Retina (tissue), 1 donor: Measurements from ENCODE around the gene ZNF423.
"Not testable (repeated sequence)": the region's sequence is repeated elsewhere in the genome, so short reads cannot be mapped to it uniquely, and the experiment has no call there.

Source experiments
- DNase-seq: peaks from one replicate; pipeline ENCODE4 v3.0.0-alpha.2; 2016

ZNF423 gene

DNA sequence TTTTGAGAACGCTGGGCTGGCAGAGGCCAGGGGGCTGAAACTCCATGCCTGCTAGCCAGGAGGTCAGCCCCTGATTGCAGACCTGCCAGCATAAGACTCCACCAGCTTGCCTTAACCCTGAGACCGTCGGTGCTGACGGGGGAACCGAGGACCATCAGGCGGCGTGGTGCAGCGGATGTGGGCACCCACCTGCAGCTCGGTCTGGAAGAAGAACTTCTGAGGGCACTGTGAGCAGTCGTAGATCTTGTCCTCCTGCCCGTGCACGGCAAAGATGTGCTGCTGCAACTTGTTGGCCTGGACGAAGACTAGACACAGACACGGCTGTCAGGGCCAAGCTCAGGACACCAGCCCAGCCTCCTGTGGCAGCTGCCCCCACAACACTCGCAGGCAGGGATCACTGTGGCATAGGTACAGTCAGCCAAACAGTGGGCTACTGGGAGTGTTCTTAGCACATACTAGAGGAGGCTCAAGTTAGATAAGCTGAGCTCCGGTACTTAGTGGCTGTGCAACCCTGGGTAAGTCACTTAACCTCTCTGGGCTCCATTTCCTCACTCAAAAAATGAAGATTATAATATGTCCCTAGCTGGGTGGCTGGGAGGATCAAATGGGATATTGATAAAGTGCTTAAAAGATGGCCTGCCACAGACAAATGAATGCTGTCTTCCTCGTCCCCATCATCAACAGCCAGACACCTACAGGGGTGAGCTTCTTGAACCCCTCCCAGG is 332.3 kb downstream of the ZNF423 start:
- DNase-seq: no peak

- DNase-seq: no peak
These were observed 334.1 kb downstream of the ZNF423 start for GRCh38 chr16:49521734-49522325.

GRCh38 chr16:49520492-49521038 is 335.3 kb downstream of the ZNF423 start:
- DNase-seq: no peak

DNA sequence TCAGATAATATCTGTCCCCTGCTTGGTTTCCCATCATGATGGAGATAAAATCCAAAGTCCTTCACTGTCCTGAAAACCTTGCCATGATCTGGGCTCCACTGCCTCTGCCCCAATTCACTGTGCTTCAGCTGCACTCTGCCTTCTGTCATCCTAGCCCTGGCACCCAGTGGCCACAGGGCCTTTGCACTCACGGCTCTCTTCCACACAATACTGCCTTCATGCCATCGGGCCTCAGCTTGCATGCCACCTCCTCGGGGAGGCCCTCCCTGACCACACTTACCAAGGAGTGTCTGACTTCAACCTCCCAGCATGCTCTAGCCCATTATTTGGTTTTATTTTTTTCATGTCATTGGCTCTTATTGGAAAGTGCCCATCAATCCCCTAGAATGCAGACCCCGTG is 336.2 kb downstream of the ZNF423 start:
- no peak for DNase-seq

DNA sequence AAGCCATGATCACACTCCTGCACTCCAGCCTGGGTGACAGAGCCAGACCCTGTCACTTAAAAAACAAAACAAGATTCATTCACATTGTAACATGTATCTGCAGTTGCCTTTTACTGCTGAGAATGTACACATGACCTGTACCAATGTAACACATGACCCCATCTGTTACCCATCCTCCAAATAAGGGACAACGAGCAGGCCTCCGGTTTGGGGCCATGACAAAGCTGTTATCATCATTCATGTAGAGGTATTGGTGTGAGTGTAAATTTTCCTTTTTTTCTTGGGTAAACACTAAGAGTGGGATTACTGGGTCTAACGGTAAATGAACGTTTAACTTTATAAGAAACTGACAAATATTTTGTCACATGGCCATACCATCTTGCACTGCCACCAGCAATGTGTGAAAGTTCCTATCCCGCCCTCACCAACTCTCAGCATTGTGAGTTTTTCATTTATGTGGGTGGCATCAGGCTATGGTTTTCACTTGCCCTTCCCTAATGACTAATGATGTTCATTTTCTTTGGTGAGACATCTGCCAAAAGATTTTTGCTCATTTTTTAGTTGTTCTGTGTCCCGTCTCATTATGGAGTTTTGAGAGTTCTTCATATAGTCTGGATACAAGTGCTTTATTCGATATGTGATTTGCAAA is 336.8 kb downstream of the ZNF423 start:
- no peak for DNase-seq

DNA sequence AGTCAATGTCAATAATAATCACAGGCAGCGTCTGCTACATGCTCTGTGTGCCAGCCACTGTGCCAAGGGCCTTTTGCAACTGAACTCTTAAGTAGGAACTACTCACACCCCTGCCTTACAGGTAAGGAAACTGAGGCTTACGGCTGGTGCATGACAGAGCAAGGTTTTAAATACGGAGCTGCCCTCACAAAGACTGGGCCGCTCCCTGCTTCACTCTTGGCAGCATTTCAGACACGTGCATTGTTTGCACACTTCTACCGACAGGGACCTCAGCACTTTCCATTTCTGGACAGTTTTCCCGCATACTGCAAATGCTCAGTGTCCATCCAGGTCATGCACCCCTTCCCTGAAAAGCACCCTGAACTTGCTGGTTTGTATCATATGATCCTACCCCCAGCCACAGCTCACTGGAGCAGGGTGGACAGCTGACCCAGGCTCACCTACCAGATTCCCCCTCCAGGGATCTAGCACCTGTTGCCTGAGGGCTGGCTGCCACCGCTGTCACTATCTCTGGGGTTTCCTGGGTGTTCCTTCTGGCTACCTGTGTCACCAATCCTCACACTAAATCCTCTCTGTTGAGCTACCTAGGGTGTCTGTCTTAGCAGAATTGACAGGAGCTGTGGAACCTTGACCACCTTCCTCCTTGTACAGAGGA is 339.4 kb downstream of the ZNF423 start:
- DNase-seq: no peak

DNA sequence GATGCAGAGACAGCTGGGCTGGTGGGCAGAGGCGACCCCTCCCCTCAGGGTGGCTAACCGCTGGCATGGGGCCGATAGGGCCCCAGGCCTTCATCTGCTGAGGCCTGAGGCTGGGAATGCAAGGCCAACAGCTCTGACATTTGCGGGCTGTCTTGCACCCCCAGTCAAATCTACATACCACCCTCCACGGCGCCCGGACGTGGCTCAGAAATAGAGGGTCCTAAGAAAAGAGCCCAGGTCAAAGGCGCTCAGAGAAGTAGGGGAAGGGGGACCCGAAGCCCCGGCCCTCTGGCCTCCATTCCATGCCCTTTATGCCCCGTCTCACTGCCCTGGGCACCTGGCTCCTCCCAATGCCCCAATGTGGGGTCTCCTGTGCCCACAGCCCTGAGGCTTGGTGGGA is 340.1 kb downstream of the ZNF423 start:
- DNase-seq: no peak

- no peak for DNase-seq
These were observed 340.8 kb downstream of the ZNF423 start for GRCh38 chr16:49515016-49515565.

GRCh38 chr16:49514073-49514980 is 341.6 kb downstream of the ZNF423 start:
- peak; percentile 62 for DNase-seq

GRCh38 chr16:49513040-49513439 is 342.9 kb downstream of the ZNF423 start:
- no peak for DNase-seq

GRCh38 chr16:49510654-49511305 is 345.1 kb downstream of the ZNF423 start:
- no peak for DNase-seq

DNA sequence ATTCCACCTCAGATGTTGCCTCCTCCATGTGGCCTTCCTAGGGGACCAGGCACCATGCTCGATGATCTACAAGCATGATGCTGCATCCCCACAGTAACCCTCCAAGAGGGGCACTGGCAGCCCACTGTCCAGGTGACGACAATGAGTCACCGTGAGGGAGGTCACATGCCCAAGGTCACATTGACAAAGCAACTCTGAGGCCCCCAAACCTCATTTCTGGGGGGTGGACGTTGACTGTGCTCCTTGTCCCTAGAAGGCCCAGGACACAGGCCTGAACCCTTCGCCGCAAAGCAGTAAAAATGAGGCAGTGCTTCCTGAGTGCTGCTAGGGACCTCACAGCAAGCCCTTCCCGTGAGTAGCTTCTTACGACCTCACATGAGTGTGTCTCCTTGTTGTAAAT is 345.8 kb downstream of the ZNF423 start:
- DNase-seq: no peak

- DNase-seq: not testable (repeated sequence)
These were observed 349.6 kb downstream of the ZNF423 start for GRCh38 chr16:49506058-49507013.

GRCh38 chr16:49505556-49505955 is 350.4 kb downstream of the ZNF423 start:
- peak; percentile 50 for DNase-seq

DNA sequence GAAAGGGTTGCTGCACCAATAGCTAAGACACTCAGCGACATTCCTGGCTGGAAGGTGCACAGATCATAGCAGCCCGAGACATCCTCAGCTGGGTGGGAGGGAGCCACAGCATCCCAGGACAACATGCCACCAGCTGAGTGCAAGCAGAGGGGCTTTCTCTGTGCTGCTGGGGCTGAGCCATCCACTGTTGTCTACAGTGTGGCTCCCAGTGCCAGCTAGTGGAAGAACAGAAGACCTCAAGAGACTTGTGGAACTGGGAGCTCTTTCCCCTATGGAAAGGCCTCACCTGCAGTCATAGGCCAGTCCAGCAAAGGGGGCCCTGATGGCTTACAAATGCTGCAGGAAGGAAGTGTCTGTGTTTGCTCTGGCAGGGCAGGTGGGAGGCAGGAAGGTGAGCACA is 351.3 kb downstream of the ZNF423 start:
- no peak for DNase-seq

DNA sequence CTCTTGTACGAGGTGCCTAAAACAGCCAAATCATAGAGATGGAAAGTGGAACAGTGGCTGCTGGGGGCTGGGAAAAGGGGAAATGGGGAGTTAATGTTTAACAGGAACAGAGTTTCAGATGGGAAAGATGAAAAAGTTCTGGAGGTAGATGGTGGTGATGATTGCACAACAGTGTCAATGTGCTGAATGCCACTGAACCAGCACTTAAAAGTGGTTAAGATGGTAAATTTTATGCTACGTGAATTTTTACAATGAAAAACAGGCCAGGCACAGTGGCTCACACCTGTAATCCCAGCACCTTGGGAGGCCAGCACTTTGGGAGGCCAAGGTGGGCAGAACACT is 351.9 kb downstream of the ZNF423 start:
- no peak for DNase-seq

GRCh38 chr16:49503256-49504022 is 352.5 kb downstream of the ZNF423 start:
- no peak for DNase-seq

DNA sequence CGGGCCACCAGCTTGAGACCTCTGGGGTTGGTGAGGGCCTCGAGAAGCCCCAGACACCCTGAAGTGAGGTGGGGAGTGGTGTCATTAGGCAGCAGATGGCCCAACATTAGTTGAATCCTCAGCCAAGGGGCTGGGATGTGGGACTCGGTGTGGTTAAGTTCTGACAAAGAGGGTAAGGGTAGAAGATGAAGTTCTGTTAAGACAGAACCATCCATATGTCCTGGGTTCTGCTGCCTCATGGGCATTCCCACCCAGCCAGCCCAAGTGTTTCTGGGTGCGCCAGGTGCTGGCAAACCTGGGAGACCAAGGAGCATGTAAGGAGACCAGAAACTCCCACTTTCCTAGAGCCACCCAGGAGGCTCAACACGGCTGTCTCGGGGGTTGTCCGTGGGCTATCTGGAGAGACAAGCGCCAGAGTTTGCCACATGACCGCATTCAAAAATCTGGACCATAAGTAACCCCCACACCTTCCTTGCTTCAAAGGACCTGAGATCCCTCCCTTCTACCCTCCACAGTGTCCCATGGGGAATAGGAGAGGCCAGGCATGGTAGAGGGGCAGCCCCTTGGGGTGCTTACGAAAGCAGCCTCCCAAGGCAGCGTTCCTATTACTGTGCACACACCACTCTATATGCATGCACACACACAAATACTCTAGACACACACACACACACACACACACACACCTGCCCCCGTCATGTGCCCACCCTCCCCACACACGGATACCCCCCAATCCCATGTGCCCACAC is 353.6 kb downstream of the ZNF423 start:
- DNase-seq: no peak
